ENCODE data around the gene GPC4. TPM values are rescaled to one million over a fixed set of nuclear protein-coding genes. Genes with fewer than 3 reads are reported as not detected.
"Not testable (repeated sequence)": the region's sequence is repeated elsewhere in the genome, so short reads cannot be mapped to it uniquely, and the experiment has no call there.

Gene GPC4
- total and polyA plus RNA-seq, 12 donors: 1.7 to 10.0 (median 6.4) TPM

DNA sequence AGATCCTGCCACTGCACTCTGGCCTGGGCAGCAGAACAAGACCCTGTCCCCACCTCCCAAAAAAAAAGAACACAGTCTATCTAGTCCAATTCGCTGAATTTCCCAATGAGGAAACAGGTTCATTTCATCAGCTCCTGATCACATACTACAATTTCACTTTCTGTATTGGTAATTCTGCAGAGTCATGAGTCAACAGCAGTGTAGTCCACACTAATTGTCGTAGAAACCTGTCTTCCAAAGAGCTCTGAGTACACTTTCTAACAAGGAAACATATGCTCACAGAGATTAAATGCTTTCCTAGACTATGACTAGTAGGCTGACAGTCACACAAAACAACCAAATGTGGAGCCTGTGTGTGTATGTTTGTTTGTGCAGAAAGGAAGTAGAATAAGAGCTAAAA, 91.9 kb downstream of the GPC4 start:
- TF ChIP-seq, protein P1, sequence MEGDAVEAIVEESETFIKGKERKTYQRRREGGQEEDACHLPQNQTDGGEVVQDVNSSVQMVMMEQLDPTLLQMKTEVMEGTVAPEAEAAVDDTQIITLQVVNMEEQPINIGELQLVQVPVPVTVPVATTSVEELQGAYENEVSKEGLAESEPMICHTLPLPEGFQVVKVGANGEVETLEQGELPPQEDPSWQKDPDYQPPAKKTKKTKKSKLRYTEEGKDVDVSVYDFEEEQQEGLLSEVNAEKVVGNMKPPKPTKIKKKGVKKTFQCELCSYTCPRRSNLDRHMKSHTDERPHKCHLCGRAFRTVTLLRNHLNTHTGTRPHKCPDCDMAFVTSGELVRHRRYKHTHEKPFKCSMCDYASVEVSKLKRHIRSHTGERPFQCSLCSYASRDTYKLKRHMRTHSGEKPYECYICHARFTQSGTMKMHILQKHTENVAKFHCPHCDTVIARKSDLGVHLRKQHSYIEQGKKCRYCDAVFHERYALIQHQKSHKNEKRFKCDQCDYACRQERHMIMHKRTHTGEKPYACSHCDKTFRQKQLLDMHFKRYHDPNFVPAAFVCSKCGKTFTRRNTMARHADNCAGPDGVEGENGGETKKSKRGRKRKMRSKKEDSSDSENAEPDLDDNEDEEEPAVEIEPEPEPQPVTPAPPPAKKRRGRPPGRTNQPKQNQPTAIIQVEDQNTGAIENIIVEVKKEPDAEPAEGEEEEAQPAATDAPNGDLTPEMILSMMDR (IDR thresholded peaks at IDR 0.05): no peak
- intact Hi-C loops (cut with DNase I): no loop called here
- H3K36me3 ChIP-seq: no peaks in the 10 kb centered on the region
- H3K4me1 ChIP-seq: peaks cover 0 to 4% (median 0%) of the 10 kb centered on the region in 9 donors
- no peaks in the 10 kb centered on the region for H3K9me3 ChIP-seq
- H3K27ac ChIP-seq: no peak overlapping the region
- H3K27me3 ChIP-seq: peaks cover 0 to 15% (median 0%) of the 10 kb centered on the region in 7 donors
- WGBS, 2 donors: 80 to 83% methylated on average over 2 of the region's 2 CpGs
- ATAC-seq (no peak), DNase-seq (no peak)
- H3K4me3 ChIP-seq: no peak overlapping the region

DNA sequence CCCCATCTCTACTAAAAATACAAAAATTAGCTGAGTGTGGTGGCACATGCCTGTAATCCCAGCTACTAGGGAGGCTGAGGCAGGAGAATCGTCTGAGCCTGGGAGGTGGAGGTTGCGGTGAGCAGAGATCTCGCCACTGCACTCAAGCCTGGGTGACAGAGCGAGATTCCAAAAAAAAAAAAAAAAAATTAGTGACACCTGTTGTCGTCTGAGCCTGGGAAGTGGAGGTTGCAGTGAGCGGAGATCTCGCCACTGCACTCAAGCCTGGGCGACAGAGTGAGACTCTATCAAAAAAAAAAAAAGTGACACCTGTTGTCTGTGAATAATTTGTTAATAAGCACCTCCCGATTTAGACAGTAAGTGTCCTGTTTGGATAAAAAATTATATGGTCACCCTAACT, 93.0 kb downstream of the GPC4 start:
- H3K4me3 ChIP-seq; ATAC-seq; DNase-seq; intact Hi-C loops (cut with DNase I); H3K36me3 ChIP-seq; H3K27ac ChIP-seq; H3K4me1 ChIP-seq; H3K9me3 ChIP-seq: not testable (repeated sequence)
- 95% methylated on average over 9 of the region's 9 CpGs for WGBS, 2 donors
- H3K27me3 ChIP-seq: peaks cover 0 to 20% (median 0%) of the 10 kb centered on the region in 7 donors

DNA sequence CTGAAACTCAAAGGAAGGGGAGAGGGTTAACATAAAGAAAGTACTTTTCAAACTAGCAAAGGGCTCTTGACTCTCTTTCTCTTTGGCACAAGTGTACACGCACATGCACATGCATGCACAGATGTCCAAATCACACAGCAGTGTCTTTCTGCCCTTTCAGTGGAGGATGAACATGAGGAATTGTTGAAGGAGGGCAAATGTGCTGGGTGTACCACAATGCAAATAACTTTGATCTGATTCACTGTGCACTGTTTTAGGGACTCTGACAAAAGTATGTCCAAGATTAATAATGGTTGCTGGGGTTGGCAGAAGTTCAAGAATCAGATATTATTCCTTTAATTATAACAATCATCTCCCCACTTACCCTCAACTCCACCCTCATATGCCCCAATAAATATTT, 93.8 kb downstream of the GPC4 start:
- Histone ChIP-seq H3K4me1 (peaks cover 0 to 4% (median 0%) of the 10 kb centered on the region in 9 donors), H3K27ac (no peak overlapping the region), H3K27me3 (peaks cover 0 to 20% (median 0%) of the 10 kb centered on the region in 7 donors), H3K4me3 (no peak overlapping the region), H3K9me3 (no peaks in the 10 kb centered on the region), H3K36me3 (no peaks in the 10 kb centered on the region)
- DNase-seq: no peak
- WGBS, 2 donors: 84 to 100% methylated on average over 1 of the region's 1 CpG
- ATAC-seq: no peak
- TF ChIP-seq, protein P1 (IDR thresholded peaks at IDR 0.05): no peak
- intact Hi-C loops (cut with DNase I): no loop called here

DNA sequence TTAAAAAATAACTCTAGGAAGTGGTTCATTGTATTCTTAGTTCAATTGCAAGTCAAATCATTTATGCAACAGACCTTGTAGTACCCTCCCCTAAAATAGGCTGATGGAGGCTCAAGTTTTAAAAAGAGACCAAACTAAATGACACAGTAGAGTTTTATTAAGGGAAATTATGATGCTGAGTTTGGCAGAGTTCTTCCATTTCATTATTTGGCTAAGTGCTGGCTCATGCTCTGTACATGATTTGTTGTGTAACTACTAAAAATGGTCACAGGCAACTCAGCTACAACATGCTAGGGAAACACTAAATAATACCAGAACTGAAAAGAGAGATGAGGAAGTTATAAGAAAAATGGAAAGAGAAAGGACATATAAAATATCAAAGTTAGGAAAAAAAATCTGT, 101.0 kb downstream of the GPC4 start:
- no peak for DNase-seq

DNA sequence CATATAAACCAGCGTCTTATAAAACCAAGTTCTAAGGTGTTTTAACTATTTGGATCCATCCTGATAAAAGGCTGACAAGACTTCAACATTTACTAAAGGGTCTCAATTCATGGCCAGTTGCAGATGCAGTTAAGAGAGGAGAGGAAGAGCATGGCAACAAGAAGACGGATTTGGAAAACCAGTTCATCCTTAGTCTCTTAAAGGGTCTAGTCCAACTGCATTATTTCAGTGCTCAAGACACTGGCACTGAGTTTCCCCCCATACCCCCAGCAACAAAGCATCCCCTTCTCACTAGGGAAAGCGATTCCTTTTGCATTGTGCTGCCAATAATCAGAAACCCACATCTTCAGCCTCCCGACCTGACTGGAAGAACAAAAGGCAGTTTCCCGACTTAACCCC, 106.8 kb downstream of the GPC4 start:
- H3K9me3 ChIP-seq: no peaks in the 10 kb centered on the region
- H3K4me1 ChIP-seq: peaks cover 0 to 8% (median 0%) of the 10 kb centered on the region in 9 donors
- 75% methylated on average over 5 of the region's 5 CpGs for WGBS, 2 donors
- H3K27ac ChIP-seq: no peak overlapping the region
- no peak overlapping the region for H3K4me3 ChIP-seq
- H3K27me3 ChIP-seq: peaks cover 0 to 72% (median 0%) of the 10 kb centered on the region in 7 donors
- TF ChIP-seq, protein P1 (IDR thresholded peaks at IDR 0.05): no peak
- no peak for ATAC-seq
- no peak for DNase-seq
- intact Hi-C loops (cut with DNase I): no loop called here
- no peaks in the 10 kb centered on the region for H3K36me3 ChIP-seq

More for the DNA sequence above, 101.0 kb downstream of the GPC4 start:
- TF ChIP-seq, protein P1 (IDR thresholded peaks at IDR 0.05): no peak
- Histone ChIP-seq H3K4me1 (no peaks in the 10 kb centered on the region), H3K27me3 (peaks cover 0 to 48% (median 0%) of the 10 kb centered on the region in 7 donors), H3K36me3 (no peaks in the 10 kb centered on the region), H3K9me3 (no peaks in the 10 kb centered on the region), H3K27ac (no peak overlapping the region), H3K4me3 (no peak overlapping the region)
- peak in 1 of 8 donors; percentile 29 for ATAC-seq
- intact Hi-C loops (cut with DNase I): no loop called here
